NCI-H82 treated with DMSO at 0.1 percent for 48 hours (cell line): ENCODE measurements around the gene FNDC10.
"Not testable (repeated sequence)": the region's sequence is repeated elsewhere in the genome, so short reads cannot be mapped to it uniquely, and the experiment has no call there.

Source experiments
- DNase-seq: peaks from one replicate; lab custom pipeline; 2025; ENCODE audit not compliant: unreplicated experiment; lab: John Stamatoyannopoulos, UW

FNDC10 gene

DNA sequence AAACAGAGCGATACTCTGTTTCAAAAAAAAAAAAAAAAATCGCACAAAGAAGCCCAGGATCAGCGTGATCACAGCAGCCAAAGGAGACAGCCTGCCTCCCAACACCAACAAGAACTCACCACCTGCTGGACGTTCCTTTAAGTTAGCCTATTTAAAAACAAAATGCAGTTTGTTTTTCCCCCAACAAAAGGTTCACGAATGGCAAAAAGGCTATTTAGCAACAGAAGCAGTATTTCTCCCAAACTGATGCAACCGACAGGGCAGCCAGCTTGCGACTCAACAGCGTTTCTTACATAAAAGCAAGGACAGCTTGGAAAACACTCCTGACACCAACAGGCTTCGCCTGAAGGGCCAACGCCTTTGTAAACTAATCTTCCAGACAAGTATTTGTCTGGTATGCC lies 32.0 kb downstream of the FNDC10 start:
- DNase-seq: no peak

DNA sequence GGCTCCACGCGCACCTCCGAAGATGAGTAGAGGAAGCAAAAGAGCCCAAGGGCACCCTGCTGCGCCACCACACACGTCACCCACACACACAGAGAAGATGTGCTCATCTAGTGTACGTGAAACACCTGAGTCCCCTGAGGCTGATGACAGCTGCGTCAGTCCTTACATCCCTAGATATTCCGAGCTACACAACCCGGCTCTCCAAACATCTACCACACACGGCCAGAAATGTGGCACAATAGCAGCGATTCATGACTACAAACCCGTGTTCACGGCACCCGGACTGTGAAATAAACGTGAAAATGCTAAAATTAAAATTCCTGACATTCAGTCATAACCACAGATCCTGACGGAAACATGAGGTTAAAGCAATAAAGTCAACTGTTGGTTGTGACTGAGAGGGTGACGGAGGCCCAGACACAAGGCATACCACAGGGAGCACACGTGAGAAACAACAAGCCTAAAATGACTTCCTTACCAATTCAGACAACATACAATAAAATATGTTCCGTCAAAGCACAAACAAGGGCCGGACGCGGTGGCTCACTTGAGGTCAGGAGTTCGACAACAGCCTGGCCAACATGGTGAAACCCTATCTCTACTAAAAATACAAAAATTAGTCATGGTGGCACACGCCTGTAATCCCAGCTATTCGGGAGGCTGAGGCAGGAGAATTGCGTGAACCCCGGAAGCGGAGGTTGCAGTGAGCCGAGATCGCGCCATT lies 32.6 kb downstream of the FNDC10 start:
- no peak for DNase-seq

DNA sequence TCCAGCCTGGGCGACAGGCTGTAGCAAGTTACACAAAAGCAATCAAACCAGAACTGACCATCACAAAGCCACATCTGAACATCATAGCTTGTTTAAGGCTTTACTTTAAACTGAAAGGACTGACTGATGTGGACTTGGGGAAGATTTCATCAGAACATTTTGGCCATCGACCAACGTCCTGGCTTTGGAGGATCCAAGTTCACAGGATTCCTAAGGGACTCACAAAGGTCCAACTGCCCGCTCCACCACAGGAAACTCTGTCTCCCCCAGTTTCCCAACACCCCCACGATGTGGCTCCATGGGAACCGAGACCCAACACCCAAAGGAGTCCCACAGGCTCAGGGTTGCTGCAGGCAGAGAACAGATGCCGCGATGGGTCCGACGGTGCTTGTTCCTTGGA lies 34.6 kb downstream of the FNDC10 start:
- no peak for DNase-seq

DNA sequence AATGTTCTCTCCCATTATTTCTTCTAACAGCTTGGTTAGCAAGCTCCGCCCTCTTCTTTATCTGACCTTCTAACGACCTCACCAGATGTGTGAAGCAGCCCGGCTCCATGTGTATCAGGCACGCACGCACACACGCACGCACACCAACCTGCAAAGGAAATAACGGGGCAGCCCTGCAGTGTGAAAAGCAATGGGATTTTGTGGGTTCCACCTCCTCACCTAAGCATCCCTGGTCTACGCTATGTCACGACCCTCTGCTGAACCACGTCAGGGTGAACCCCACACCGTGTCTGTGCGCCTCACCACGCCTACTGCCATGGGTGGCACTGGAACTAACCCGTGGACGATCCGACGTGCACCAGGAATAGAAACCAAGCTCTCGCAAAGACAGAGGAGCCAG lies 35.7 kb downstream of the FNDC10 start:
- no peak for DNase-seq

DNA sequence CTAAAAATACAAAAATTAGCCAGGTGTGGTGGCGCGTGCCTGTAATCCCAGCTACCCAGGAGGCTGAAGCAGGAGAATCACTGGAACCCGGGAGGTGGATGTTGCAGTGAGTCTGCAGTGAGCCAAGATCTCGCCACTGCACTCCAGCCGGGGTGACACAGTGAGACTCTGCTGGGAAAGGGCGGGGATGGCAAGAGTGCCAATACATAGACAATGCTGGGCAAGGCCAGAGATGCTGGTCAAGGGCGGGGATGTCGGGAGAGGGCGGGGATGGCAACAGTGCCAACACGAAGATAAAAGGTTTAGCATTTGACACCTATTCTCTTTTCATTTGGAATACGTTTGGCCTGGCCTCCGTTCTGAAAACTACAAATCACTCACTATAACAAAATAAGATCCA lies 36.2 kb downstream of the FNDC10 start:
- DNase-seq: no peak

DNA sequence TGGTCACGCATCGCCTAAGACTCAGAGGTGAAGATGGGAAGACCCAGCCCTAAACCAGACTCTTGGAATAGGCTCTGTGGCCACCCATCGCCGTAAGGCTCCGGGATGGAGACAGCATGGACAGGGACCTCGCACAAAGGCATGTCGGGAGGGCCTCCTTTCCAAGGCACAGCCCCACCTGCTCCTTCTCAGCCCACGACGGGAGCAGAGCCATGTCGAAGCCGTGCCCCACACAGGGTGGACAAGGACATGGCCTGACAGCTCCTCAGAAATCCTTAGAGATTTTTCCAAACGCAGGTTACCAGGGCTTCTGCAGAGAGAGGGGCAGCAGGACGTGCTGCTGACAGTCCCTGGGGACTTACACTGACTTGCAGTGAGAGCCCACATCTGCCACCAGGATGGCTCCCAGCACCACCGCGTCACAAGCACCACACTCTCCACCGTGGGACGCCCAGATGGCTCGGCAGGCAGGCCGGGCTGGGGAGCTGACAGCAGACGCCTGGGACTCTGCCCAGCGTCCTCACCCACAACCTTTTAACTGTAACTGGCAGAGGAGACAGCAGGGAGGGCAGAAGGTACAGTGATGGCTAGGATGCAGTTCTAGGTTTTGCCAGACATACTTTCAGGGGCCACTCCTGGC lies 37.3 kb downstream of the FNDC10 start:
- DNase-seq: no peak

DNA sequence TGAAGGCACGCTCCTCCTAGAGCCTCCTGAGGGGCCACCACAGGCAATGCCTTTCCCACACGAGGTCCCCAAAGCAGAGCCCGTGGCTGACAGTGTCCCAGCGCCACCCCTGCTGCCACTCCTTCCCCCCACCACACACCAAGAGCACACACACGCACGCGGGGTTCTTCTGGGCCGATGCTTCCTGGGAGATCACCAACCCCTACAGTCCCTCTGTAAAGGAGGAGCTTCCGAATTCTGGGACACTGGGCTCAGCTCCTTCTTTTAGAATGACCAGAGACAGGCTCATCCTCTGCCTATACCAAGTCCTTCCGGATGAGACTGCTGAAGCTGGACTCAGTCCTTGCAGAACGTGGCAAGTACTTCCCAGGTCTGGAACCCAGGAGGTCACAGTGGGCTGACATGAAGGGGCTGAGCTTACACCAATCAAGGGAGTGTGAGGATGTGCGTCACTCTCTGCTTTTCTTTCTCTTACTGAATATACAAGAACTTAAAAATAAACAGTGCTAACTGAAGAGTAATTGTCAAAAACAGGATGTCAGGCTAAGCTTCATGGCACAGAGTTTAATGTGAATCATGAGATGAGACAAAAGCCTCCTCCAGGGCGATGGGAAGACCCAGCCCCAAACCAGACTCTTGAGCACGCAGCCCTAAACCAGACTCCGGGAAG lies 38.0 kb downstream of the FNDC10 start:
- no peak for DNase-seq

DNA sequence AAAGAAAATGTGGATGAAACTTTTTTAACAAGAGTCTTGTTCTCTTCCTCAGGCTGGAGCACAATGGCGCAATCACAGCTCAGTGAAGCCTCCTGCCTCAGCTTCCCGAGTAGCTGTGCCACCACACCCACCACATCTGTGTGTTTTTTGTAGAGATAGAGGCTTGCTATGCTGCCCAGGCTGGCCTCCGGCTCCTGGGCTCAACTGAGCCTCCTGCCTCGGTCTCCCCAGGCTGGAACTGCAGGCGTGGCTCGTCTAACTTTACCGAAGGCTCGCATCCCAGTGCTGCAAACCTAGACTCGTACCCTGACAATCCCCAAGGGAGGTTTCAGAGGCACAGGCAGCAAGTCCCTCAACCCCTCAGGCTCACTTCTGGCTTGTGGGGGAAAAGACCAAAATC lies 39.8 kb downstream of the FNDC10 start:
- DNase-seq: no peak

DNA sequence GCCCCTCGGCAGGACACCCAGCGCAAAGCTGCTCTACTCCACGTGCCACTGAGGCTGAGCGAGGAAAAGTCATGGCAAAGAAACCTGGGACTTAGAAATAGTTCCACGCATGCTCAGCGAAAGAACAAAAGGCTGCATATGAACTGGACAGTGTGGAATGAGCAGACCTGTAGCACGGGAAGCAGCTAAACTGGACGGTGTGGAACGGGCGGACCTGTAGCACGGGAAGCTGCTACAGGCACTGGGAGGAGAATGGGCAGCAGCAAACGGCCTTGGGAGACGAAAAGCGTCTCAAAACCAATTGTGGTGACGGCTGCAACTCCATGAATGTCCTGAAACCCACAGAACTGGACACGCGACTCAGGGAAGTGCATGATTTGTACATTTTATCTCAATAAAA lies 40.9 kb downstream of the FNDC10 start:
- no peak for DNase-seq

DNA sequence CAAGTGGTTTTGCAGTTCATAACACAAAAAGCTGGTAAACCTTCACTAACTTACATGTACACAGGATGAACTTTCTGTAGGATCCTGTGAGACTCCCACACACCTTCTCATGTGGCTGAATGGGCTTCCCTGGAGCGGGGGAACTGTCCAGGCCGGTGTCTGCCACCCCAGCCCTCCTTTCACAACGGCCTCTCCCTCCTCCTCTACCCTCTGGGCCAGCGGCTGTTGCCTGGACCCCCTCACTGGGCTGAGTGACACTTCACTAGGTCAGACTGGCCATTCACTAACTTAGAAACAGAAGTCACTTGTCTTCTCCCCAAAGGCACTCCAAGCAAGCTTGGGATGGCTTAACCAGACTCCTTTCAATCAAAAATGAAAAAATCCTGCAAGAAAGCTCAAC lies 41.3 kb downstream of the FNDC10 start:
- DNase-seq: no peak

DNA sequence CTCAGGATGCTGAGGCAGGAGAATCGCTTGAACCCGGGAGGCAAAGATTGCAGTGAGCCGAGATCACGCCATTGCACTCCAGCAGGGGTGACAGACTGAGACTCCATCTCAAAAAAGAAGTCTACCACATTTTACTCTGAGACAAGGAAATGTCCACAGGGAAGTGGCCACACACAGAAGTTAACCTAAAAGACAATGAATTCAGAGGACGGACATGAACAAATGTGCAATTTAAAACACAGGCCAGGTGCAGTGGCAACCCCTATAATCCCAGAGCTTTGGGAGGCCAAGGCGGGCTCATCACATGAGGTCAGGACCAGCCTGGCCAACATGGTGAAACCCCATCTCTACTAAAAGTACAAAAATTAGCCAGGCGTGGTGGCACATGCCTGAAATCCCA lies 42.2 kb downstream of the FNDC10 start:
- not testable (repeated sequence) for DNase-seq

DNA sequence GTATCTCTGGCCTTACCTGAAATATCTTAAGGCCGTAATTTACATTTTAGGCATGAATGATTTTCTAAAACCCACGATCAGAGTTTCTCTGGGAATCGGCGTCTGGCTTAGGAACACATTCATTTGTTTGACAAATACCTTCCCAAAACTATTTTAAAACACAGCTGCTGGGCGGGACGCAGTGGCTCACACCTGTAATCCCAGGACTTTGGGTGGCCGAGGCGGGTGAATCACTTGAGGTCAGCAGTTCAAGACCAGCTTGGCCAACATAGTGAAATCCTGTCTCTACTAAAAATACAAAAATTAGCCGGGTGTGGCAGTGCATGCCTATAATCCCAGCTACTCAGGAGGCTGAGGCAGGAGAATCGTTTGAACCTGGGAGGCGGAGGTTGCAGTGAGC lies 43.0 kb downstream of the FNDC10 start:
- DNase-seq: not testable (repeated sequence)

DNA sequence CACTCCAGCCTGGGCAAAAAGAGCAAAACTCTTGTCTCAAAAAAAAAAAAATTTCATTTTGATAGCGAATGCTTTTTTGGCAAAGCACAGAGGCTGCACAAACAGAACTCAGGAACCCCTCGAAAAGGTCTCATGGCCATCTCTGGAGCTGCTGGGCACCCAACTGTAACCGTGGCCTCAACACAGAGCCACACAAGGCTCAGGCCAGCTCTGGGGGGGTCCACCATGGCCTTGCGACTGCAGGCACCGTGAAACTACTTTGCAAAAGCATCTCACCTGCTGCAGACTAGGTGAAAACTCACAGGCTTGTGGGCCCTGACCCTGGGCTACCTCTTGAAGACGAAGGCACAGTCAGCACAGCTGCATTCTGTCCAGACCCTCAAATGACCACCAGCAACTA lies 43.4 kb downstream of the FNDC10 start:
- DNase-seq: no peak

DNA sequence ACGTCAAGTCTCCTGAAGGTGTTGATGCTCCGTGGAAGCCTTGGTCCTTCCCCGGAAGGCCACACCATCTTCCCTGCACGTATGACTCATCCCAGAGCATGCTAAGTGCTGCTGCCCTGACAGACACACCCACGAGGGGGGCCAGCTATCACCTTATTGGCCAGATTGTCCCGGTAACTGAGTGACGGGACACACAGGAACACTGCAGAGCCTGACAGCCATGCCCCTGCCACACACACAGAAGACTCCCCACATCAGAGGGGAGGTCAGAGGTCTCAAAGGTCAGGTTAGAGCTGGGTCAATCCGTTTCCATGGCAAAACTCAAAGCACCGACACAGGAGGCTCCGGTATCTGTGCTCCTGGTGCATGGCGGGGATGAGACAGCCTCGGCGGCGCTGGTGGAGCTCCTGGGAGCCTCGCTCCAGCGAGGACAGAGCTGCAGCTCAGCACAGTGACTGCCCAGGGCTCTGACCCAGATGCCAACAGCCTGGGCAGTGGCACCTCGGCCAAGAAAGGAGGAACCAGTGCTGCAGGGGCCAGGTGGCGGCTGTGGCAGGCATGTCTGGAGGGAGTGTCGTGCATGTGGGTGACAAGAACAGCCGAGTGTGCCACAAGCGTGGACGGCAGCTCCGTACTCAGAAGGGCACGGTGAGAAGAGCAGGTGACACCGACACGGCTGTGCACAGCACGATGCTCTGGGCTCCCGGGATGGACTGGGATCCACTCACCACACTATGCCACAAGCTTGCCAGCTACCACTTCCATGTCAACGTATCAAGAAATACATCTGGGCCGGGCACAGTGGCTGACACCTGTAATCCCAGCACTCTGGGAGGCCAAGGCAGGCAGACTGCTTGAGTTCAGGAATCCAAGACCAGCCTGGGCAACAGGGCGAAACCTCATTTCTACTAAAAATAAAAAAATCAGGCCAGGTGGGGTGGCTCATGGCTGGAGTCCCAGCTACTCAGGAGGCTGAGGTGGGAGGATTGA lies 44.7 kb downstream of the FNDC10 start:
- DNase-seq: no peak

DNA sequence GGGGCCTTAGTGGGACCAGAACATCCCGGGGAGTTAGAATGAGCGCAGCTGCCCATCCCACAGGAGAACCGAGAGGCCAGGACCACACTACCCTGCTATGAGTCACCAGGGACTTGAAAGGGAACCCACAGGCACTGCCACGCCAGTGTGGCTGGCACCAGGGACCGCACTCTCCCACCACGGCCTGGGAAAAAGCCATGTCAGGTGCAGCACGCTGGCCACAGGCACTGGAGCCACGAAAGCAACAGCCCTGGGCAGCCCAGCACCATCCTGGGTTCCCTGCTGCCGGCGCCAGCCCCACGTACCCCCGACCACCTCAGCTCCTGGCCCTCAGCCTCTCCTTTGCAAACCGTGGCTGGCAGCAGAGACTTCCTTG lies 45.4 kb downstream of the FNDC10 start:
- no peak for DNase-seq

DNA sequence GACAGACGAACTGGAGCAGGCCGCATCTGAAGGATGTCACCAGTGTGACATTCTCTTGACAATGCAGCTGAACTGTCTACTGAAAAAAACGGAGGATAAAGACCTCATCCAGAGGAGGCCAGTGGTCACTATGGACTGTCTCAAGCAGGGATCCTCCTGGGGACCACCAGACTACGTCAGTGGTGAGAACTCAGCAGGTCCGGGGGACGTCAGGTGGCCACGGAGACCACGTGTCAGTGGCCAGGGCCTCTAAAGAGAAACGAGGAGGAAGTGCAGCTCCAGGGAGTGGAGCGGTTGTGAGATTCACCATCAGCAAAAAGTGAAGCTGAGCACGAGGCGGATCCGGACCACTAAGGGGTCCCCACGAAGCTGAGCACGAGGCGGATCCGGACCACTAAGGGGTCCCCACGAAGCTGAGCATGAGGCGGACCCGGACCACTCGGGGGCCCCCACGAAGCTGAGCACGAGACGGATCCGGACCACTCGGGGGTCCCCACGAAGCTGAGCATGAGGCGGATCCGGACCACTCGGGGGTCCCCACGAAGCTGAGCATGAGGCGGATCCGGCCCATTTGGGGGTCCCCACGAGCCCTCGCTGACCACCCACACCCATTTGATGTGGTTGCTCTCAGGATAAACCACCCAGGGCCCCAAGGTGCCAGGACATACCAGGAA lies 46.0 kb downstream of the FNDC10 start:
- DNase-seq: no peak

DNA sequence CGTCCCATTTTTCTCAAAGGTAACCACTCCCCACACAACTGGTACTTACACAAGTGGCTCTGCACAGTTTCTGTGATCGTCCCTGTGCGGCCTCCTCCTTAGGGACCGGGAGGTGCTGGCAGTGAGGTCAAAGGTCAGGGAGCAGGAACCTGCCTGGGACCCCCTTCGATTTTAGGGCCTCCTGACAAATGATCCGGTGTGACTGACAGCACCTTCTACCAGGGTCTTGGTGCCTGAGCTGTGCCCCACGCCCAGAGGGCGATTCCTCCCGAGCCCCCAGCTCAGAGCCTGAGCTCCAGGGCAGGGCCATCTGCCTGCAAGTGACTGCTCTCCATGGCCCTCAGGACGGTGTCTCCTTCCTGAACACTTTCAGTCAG lies 47.7 kb downstream of the FNDC10 start:
- DNase-seq: no peak

DNA sequence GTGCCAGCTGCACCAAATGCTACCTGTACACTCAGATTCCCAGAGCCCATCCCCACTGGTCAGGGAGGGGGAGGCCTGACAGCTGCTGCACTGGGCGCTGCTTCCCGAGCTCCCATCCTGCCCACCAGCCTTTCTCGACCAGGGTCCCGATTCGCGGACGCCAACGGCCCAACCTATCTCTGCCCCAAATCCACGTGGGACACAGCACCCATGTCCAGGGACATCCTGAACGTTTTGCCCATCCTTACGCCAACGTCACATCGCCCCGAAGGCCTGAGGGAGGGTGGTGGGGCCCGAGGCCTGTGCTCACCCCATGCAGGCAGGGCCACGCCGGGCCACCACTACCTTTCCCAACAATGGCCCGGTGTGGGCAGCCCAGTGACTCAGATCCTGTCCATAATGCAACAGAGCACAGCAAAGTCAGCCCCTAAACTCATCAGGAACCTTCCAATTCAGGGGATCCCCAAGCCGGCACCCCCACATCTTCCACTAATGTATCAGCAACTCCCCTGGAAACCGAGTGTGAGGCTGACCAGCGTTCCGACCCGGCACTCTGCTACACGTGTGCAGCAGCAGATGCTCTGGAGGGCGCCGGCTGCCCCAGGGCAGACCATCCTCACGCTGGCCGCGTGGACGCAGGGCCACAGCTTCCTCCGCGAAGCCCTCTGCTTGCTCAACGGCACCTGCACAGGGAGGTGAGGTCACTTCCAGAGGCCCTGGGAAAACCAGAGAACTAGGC lies 48.2 kb downstream of the FNDC10 start:
- no peak for DNase-seq

DNA sequence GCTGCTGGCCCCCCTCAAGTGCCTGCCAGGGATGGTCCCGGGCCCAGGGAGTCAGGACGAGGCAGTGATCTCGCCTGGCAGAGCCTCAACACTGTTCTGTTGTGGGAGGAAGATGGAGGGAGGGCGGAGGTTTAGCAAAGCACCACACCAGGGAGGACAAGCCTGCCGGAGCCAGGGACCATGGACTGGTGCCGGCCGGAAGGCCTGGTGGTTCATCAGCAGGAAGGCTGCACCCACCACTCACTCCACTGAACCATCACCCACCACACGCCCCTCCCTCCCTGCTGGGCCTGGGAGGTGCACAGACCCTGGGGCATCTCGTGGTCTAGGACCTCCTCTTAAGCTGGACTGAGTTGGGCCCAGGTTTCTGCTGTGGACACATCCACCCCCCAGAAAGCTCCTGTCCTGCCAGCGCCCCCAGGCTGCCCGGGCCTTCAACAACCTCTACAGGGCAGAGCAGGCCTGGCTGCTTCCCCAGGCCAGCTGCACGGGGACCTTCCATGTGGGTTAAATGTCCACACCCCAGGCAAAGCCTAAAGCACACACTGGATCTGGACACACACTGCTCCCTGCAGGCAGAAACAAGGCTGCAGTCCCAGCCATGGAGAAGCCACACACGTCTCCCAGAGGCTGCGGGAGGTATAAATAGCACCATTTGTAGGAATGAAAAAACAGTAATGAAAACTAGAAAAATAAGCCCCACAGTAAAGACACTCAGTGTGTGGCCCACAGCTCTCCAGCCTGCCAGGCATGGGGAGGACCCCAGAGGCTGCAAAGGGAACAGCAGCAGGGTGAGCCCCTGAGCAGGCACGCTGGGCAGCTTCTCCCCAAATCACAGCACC lies 49.1 kb downstream of the FNDC10 start:
- no peak for DNase-seq
